GM12865 (cell line): Measurements from ENCODE around the gene MMP8.

ENCODE experiments used
- DNase-seq: peaks from one replicate; pipeline ENCODE4 v3.0.0; 2010; ENCODE audit warnings: low read depth
- H3K4me3 ChIP-seq: 2 replicates; pipeline ENCODE4 v1.5.1; 2011; ENCODE audit warnings: mild to moderate bottlenecking, low read depth, low read length, control low read depth
- TF ChIP-seq, protein P1 (sequence below): IDR thresholded peaks from 2 replicates; pipeline ENCODE4 v1.5.1; 2011; ENCODE audit warnings: low read length, control low read depth, low read depth, inconsistent platforms; ENCODE audit not compliant: insufficient read depth; ENCODE audit errors: missing control alignments

Gene MMP8

DNA sequence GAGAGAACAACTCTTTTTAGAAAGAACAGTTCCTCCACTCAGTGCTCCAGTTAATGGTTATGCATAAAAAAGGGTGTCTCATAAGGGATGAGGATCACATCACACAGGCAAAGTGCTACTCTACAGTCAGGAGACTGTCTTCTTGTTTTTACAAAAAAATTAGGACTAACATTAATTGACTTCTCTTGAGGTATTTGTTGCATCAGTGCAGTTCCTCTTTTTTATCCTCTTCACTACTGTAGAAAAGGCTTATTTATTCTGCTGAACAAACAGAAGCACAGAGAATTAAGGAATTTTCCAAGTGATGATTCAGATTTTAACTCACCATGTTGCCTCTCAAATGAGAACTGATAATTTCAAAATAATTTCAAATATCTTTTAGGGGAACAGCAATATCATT is 1.9 kb downstream of the MMP8 start:
- TF ChIP-seq, protein P1, sequence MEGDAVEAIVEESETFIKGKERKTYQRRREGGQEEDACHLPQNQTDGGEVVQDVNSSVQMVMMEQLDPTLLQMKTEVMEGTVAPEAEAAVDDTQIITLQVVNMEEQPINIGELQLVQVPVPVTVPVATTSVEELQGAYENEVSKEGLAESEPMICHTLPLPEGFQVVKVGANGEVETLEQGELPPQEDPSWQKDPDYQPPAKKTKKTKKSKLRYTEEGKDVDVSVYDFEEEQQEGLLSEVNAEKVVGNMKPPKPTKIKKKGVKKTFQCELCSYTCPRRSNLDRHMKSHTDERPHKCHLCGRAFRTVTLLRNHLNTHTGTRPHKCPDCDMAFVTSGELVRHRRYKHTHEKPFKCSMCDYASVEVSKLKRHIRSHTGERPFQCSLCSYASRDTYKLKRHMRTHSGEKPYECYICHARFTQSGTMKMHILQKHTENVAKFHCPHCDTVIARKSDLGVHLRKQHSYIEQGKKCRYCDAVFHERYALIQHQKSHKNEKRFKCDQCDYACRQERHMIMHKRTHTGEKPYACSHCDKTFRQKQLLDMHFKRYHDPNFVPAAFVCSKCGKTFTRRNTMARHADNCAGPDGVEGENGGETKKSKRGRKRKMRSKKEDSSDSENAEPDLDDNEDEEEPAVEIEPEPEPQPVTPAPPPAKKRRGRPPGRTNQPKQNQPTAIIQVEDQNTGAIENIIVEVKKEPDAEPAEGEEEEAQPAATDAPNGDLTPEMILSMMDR: no peak
- no peak for DNase-seq
- no peak overlapping the region for H3K4me3 ChIP-seq

DNA sequence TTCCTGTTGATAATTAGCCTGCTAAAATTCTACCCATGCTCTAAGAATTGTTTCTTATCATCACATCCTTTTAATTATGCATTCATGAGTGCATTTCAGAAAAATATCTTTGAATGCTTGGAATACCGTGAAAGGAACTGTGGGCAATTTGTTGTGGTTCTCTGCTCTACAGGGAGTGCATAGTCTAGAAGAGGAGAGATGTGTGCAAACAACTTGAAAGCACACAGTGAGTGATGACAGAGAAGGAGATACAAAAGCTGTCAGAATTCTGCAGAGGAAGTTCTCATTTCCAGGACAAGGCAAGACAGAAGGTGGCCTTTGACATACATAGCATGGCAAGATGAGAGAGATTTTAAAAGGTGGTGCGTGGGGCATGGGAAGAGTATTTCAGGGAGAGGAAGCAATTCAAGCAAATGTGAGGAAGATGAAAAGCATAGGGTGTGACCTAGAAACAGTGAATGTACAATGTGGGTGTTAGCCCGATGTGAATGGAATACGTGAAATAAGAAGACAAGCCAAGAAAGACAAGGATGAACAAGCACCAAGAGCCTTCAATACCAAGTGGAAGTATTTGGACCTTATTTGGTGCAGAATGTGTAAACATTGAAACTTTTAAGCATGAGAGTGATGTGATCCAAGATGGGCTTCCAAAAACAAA is 5.0 kb downstream of the MMP8 start:
- no peak for DNase-seq
- no peak overlapping the region for H3K4me3 ChIP-seq
- TF ChIP-seq, protein P1: no peak

DNA sequence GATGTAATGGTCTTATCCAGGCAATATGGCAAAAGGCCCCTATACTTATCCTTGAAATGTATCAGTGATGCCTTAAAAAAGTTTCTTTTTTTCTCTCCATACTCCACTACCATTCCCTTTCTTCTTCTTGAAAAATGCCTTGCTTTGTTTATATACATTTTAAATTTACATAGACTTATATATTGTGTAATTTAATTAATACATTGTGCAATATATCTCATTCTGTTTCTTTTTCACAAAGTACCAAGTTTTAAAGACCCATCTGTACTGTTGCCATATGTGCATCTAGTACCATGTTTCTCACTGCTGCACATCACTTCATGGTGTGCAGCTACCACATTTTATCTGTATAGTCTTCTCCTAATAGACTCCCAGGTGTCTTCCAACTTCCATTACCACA is 7.5 kb downstream of the MMP8 start:
- TF ChIP-seq, protein P1: no peak
- no peak overlapping the region for H3K4me3 ChIP-seq
- DNase-seq: no peak

DNA sequence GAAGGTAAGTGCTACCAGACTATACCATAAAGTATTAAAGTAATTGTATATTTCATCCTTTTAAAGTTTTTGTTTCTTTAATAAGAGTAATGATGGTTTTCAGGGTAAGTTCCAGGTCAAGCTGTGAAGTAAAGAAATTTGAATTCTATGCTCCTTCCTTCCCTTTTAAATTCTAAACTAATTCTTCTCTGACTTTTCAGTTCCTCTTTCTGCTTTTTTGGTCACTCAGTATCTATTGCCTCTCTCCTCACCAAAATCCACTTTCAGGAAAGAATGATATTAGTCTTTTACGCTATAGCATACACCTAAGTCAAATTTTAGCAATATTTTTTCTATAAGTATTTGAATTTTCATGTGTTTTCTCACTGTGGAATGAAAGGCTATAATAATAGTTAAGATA is 8.2 kb downstream of the MMP8 start:
- H3K4me3 ChIP-seq: no peak overlapping the region
- TF ChIP-seq, protein P1: no peak
- DNase-seq: no peak

DNA sequence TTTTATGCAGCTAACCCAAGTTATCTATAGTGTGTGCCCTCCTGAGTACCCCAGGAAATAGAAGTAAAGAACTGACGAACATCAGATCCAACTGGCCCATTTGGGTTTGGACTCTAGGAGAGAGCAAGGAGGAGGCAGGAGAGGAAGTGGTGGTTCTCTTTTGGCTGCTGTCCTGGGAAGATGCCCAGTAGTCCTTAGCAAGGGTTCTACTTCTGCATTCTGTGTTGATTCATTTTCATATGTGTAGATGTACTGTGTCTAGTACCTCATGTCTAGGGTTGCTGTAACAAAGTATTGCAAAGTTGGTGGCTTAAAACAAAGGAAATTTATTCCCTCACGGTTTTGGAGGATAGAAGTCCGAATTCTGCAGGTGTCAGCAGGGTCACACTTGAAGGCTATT is 12.6 kb downstream of the MMP8 start:
- no peak for DNase-seq
- TF ChIP-seq, protein P1: no peak
- no peak overlapping the region for H3K4me3 ChIP-seq

DNA sequence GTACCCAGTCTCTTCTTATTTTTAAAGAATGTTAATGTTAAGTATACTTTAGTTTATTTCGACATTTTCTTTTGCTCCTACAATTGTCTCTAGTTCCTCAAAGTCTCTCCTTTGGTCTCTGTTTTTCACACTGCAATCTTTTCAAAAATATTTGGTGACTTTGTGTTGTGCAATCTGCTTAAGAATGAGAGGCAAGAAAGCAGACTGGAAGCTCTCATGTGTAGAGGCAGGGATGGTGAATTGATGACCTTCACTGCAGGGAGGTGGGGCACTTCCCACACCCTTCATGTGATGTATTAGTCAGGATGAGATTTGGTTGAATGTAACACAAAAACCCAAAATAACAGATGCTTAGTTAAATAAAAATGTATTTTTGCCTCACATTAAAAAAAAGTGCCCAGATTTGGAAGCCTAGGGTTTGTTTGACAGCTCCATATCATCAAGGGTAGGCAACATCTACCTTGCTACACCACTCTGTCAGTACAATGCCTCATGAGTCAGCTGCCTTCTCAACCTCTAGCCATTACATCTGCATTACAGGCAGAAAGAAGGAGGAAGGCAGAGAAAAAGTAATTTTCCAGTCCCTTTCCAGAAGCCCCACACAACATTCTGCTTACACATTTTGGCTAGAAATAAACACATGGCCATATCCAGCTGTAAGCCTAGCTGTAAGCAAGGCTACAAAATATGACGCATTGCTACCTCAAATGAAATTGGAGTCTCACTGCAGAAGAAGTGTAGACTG is 15.4 kb downstream of the MMP8 start:
- TF ChIP-seq, protein P1: no peak
- DNase-seq: no peak
- H3K4me3 ChIP-seq: no peak overlapping the region

DNA sequence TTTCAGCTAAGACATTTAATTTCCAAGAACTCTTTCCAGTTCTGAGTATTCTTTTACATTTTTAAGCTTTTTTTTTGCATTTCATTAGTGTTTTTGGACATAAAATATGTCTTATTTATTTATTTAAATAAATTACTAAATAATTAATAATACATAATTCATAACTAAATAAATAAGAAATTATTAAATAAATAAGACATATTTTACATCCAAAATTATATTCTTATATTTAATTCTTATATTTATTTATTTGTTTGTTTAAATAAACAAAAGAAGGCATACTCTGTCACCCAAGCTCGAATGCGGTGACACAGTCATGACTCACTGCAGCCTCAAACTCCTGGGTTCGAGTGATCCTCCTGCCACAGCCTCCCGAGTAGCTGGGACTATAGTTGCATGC is 16.1 kb downstream of the MMP8 start:
- TF ChIP-seq, protein P1: no peak
- H3K4me3 ChIP-seq: no peak overlapping the region
- no peak for DNase-seq
